HEK293T (cell line): Measurements from ENCODE around the gene SHANK1.
A peak's percentile ranks its signal among the peaks of the same experiment; 100 is the strongest.

Experiments used
- CTCF ChIA-PET: fragments of 350-600 bp; formaldehyde crosslinking; extraction: SDS; loops from one replicate; lab custom pipeline; 2021; ENCODE audit warnings: antibody characterized with exemption, inconsistent platforms; lab: Yijun Ruan, JAX
- POLR2A ChIA-PET: fragments of 350-600 bp; formaldehyde crosslinking; extraction: SDS; loops from one replicate; lab custom pipeline; 2020; ENCODE audit warnings: antibody characterized with exemption, inconsistent platforms; lab: Yijun Ruan, JAX
- DNase-seq: peaks from one replicate; pipeline ENCODE4 v3.0.0; 2012; ENCODE audit warnings: mixed read lengths; ENCODE audit errors: extremely low spot score
- ARNT ChIP-seq: fragments of 450-650 bp; IDR thresholded peaks from 2 replicates; pipeline ENCODE4 v1.6.1; 2017; ENCODE audit warnings: mild to moderate bottlenecking
- BHLHE40 ChIP-seq: fragments of 450-650 bp; IDR thresholded peaks from 2 replicates; pipeline ENCODE4 v1.6.1; 2016; ENCODE audit warnings: mild to moderate bottlenecking, moderate library complexity, borderline replicate concordance
- CTBP1 ChIP-seq: fragments of 450-650 bp; IDR thresholded peaks from 2 replicates; pipeline ENCODE4 v1.6.1; 2016; ENCODE audit warnings: borderline replicate concordance
- ELF4 ChIP-seq: fragments of 450-650 bp; IDR thresholded peaks from 2 replicates; pipeline ENCODE4 v1.6.1; 2017; ENCODE audit warnings: antibody characterized with exemption
- FOXA1 ChIP-seq: fragments of 450-650 bp; IDR thresholded peaks from 2 replicates; pipeline ENCODE4 v1.6.1; 2016; ENCODE audit warnings: mild to moderate bottlenecking
- FOXK2 ChIP-seq: fragments of 450-650 bp; IDR thresholded peaks from 2 replicates; pipeline ENCODE4 v1.6.1; 2016; ENCODE audit warnings: mild to moderate bottlenecking
- FOXM1 ChIP-seq: fragments of 450-650 bp; IDR thresholded peaks from 2 replicates; pipeline ENCODE4 v1.6.1; 2017; ENCODE audit warnings: mild to moderate bottlenecking, borderline replicate concordance
- HDGF ChIP-seq: fragments of 450-650 bp; IDR thresholded peaks from 2 replicates; pipeline ENCODE4 v1.6.1; 2017; ENCODE audit warnings: antibody characterized with exemption, borderline replicate concordance
- L3MBTL2 ChIP-seq: fragments of 450-650 bp; conservative IDR thresholded peaks from 2 replicates; pipeline ENCODE4 v1.6.1; 2016; ENCODE audit warnings: mild to moderate bottlenecking
- LEF1 ChIP-seq: fragments of 450-650 bp; IDR thresholded peaks from 2 replicates; pipeline ENCODE4 v1.6.1; 2017; ENCODE audit warnings: mild to moderate bottlenecking, borderline replicate concordance
- NFRKB ChIP-seq: fragments of 450-650 bp; IDR thresholded peaks from 2 replicates; pipeline ENCODE4 v1.6.1; 2016; ENCODE audit warnings: mild to moderate bottlenecking, moderate library complexity
- PKNOX1 ChIP-seq: fragments of 450-650 bp; IDR thresholded peaks from 2 replicates; pipeline ENCODE4 v1.6.1; 2016
- SP1 ChIP-seq: fragments of 450-650 bp; IDR thresholded peaks from 2 replicates; pipeline ENCODE4 v1.6.1; 2017
- SUZ12 ChIP-seq: fragments of 450-650 bp; IDR thresholded peaks from 2 replicates; pipeline ENCODE4 v1.6.1; 2016; ENCODE audit warnings: mild to moderate bottlenecking
- TARDBP ChIP-seq: fragments of 450-650 bp; IDR thresholded peaks from 2 replicates; pipeline ENCODE4 v1.6.1; 2016
- ZNF384 ChIP-seq: fragments of 450-650 bp; IDR thresholded peaks from 2 replicates; pipeline ENCODE4 v1.6.1; 2016

Gene SHANK1

GRCh38 chr19:50644315-50644915, 75.2 kb downstream of the SHANK1 start:
- no peak for DNase-seq
- TF ChIP-seq L3MBTL2 = no peak
- peak; percentile 48; the same call in 1 of the 2 replicates for TF ChIP-seq CTBP1
- TF ChIP-seq ARNT = no peak
- TF ChIP-seq FOXM1 = no peak
- no peak for TF ChIP-seq SP1
- TF ChIP-seq LEF1 = no peak
- CTCF ChIA-PET = no interaction called here
- POLR2A ChIA-PET = no interaction called here

- POLR2A ChIA-PET = no interaction called here
- no peak for DNase-seq
- no peak for TF ChIP-seq ZNF384
- no peak for TF ChIP-seq ELF4
- no peak for TF ChIP-seq L3MBTL2
- no peak for TF ChIP-seq HDGF
- no peak for TF ChIP-seq TARDBP
- no peak for TF ChIP-seq ARNT
- TF ChIP-seq BHLHE40 = no peak
- TF ChIP-seq LEF1 = no peak
- CTCF ChIA-PET = interaction anchor here (0.5 to 0.6 kb wide), 2 partner anchors 110 to 710 kb away, joined by 4 to 7 read pairs; no protein-coding TSS in a partner anchor
Measured at GRCh38 chr19:50640368-50640767, 79.2 kb downstream of the SHANK1 start.

GRCh38 chr19:50639121-50640112, 80.2 kb downstream of the SHANK1 start, which contains the start of gene SYT3:
TSS of gene SYT3 (minus strand) at chr19:50639881. CDS start at chr19:50637411, 2,470 bp downstream.
- ChIA-PET CTCF (no interaction called here), POLR2A (interaction anchor here (0.6 kb wide), 2 partner anchors 10 to 19 kb away, joined by 3 to 4 read pairs; partner anchors contain the start of gene C19orf81)
- TF ChIP-seq SUZ12 = peak; percentile 90
- peak; percentile 62 for TF ChIP-seq L3MBTL2
- peak; percentile 94 for TF ChIP-seq ZNF384
- no peak for TF ChIP-seq CTBP1
- TF ChIP-seq LEF1 = no peak
- DNase-seq = peak; percentile 82

- no peak for TF ChIP-seq HDGF
- no peak for TF ChIP-seq PKNOX1
- TF ChIP-seq ARNT = no peak
- no peak for TF ChIP-seq SUZ12
- TF ChIP-seq CTBP1 = no peak
- TF ChIP-seq L3MBTL2 = no peak
- no peak for TF ChIP-seq NFRKB
- TF ChIP-seq LEF1 = no peak
- no peak for TF ChIP-seq BHLHE40
- no peak for TF ChIP-seq ZNF384
- no peak for TF ChIP-seq TARDBP
- no peak for TF ChIP-seq FOXA1
- TF ChIP-seq SP1 = no peak
- TF ChIP-seq ELF4 = no peak
- no peak for TF ChIP-seq FOXM1
- no peak for DNase-seq
- ChIA-PET CTCF (no interaction called here), POLR2A (interaction anchor here (0.6 kb wide), 2 partner anchors 11 to 20 kb away, joined by 3 to 4 read pairs; partner anchors contain the start of gene C19orf81)
Measured at GRCh38 chr19:50638600-50638999, 81.0 kb downstream of the SHANK1 start.

- ChIA-PET POLR2A (no interaction called here), CTCF (no interaction called here)
- no peak for DNase-seq
Measured at GRCh38 chr19:50636317-50637085, 83.1 kb downstream of the SHANK1 start.

More at GRCh38 chr19:50636317-50637085, 83.1 kb downstream of the SHANK1 start:
- no peak for TF ChIP-seq NFRKB
- TF ChIP-seq FOXM1 = no peak
- no peak for TF ChIP-seq ELF4
- TF ChIP-seq L3MBTL2 = no peak
- TF ChIP-seq CTBP1 = no peak
- no peak for TF ChIP-seq BHLHE40
- TF ChIP-seq ARNT = no peak
- TF ChIP-seq FOXK2 = no peak
- TF ChIP-seq LEF1 = no peak
- no peak for TF ChIP-seq SP1
- no peak for TF ChIP-seq FOXA1
- no peak for TF ChIP-seq PKNOX1
- TF ChIP-seq ZNF384 = no peak
- no peak for TF ChIP-seq HDGF
- TF ChIP-seq TARDBP = no peak
- no peak for TF ChIP-seq SUZ12
